Brain microvascular endothelial cell (primary cell): ENCODE data around the gene MYO16.
A peak's percentile ranks its signal among the peaks of the same experiment; 100 is the strongest.

Experiments
- DNase-seq: peaks from one replicate; pipeline ENCODE4 v3.0.0-alpha.2; 2020
- H3K27ac ChIP-seq: fragments of 250-450 bp; sonication (Bioruptor Pico); 2 replicates; pipeline ENCODE4 v1.5.1; 2020; ENCODE audit warnings: mild to moderate bottlenecking, moderate library complexity
- H3K27me3 ChIP-seq: fragments of 250-450 bp; sonication (Bioruptor Pico); replicated peaks from 2 replicates; pipeline ENCODE4 v1.5.1; 2020; ENCODE audit warnings: mild to moderate bottlenecking
- H3K36me3 ChIP-seq: fragments of 250-450 bp; sonication (Bioruptor Pico); replicated peaks from 2 replicates; pipeline ENCODE4 v1.5.1; 2020; ENCODE audit warnings: mild to moderate bottlenecking
- H3K4me3 ChIP-seq: 2 replicates; pipeline ENCODE4 v1.5.1; 2011; ENCODE audit warnings: low read depth, mild to moderate bottlenecking, control low read depth, low read length, moderate library complexity
- in situ Hi-C: cut with HindIII; loops from 2 replicates; pipeline ENCODE4 v1.10.0; 2017; ENCODE audit warnings: low sequenced_read_pairs, low pct_ligation_motif_present
- TF ChIP-seq, protein P1 (sequence below): IDR thresholded peaks from 2 replicates; pipeline ENCODE4 v1.5.1; 2011; ENCODE audit warnings: low read depth, mild to moderate bottlenecking, moderate library complexity, low read length, control low read depth, inconsistent platforms; ENCODE audit errors: missing control alignments

The MYO16 gene

GRCh38 chr13:109244566-109244965 is 615.2 kb downstream of the MYO16 start:
- TF ChIP-seq, protein P1, sequence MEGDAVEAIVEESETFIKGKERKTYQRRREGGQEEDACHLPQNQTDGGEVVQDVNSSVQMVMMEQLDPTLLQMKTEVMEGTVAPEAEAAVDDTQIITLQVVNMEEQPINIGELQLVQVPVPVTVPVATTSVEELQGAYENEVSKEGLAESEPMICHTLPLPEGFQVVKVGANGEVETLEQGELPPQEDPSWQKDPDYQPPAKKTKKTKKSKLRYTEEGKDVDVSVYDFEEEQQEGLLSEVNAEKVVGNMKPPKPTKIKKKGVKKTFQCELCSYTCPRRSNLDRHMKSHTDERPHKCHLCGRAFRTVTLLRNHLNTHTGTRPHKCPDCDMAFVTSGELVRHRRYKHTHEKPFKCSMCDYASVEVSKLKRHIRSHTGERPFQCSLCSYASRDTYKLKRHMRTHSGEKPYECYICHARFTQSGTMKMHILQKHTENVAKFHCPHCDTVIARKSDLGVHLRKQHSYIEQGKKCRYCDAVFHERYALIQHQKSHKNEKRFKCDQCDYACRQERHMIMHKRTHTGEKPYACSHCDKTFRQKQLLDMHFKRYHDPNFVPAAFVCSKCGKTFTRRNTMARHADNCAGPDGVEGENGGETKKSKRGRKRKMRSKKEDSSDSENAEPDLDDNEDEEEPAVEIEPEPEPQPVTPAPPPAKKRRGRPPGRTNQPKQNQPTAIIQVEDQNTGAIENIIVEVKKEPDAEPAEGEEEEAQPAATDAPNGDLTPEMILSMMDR: no peak
- H3K27ac ChIP-seq: peak overlapping the region; percentile 87
- no peak overlapping the region for H3K4me3 ChIP-seq
- H3K36me3 ChIP-seq: no peaks in the 10 kb centered on the region
- in situ Hi-C loops: no loop called here
- DNase-seq: no peak
- H3K27me3 ChIP-seq: no peaks in the 10 kb centered on the region

GRCh38 chr13:109246001-109246400 is 616.6 kb downstream of the MYO16 start:
- Histone ChIP-seq H3K4me3 (no peak overlapping the region), H3K27ac (no peak overlapping the region), H3K36me3 (no peaks in the 10 kb centered on the region), H3K27me3 (no peaks in the 10 kb centered on the region)
- TF ChIP-seq, protein P1: no peak
- in situ Hi-C loops: no loop called here
- DNase-seq: no peak

DNA sequence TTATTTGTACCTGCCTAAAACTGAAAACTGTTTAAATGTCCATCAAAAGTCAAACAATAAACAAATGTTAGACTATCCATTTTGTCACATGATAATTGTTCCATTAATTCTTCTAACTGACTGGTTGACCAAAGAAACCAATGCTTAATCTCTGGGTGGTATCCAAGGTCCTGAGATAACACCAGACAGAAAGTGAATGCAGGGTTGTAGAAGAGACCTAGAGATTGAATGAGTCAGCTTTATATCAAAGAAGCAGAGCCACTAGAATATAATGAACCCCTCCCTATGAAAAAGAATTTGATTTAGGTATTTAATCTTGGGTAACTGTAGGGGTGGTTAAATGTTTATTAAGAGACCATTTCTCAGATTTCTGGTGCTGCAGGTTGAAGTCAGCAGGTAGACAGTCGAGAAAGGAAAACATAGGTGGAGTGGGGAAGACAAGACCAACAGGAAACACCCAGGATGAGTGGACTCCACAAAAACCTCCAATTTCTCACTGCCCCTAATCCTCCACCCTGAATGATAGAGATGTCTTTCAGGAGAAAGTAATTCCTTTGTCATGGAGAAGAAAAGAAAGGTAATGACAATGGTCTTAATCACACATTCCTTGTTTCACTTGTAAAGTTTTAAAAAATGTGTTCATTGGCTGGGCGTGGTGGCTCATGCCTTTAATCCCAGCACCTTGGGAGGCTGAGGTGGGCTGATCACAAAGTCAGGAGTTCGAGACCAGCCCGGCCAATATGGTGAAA is 620.5 kb downstream of the MYO16 start:
- TF ChIP-seq, protein P1: no peak
- no peak overlapping the region for H3K27ac ChIP-seq
- in situ Hi-C loops: no loop called here

GRCh38 chr13:109251956-109252355 is 622.5 kb downstream of the MYO16 start:
- no peak for DNase-seq
- H3K27me3 ChIP-seq: no peaks in the 10 kb centered on the region
- in situ Hi-C loops: no loop called here
- H3K27ac ChIP-seq: no peak overlapping the region
- H3K36me3 ChIP-seq: no peaks in the 10 kb centered on the region
- TF ChIP-seq, protein P1: no peak
- H3K4me3 ChIP-seq: no peak overlapping the region

More for the DNA sequence above, 620.5 kb downstream of the MYO16 start:
- Histone ChIP-seq H3K27me3 (no peaks in the 10 kb centered on the region), H3K4me3 (no peak overlapping the region), H3K36me3 (no peaks in the 10 kb centered on the region)
- no peak for DNase-seq

DNA sequence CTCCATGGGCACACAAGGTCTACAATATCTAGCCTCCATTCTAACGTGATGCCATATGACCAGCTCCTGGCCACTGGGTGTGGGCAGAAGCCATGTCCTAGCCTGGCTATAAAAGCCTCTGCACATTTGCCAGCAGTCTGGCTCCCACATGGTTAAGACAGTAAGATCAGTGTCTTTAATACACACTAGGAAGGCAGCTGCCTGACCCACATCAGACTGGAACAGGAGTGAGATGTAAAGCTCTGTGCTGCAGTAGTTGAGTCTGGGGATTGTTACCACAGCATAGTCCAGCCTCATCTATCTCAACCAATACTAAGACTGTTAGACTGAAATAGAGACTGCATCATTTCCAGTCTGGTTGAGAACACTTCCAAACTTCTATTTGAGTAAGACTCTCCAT is 623.9 kb downstream of the MYO16 start:
- Histone ChIP-seq H3K36me3 (no peaks in the 10 kb centered on the region), H3K27me3 (no peaks in the 10 kb centered on the region), H3K4me3 (no peak overlapping the region), H3K27ac (no peak overlapping the region)
- in situ Hi-C loops: no loop called here
- no peak for DNase-seq
- TF ChIP-seq, protein P1: no peak

- TF ChIP-seq, protein P1: no peak
- Histone ChIP-seq H3K27me3 (no peaks in the 10 kb centered on the region), H3K27ac (no peak overlapping the region), H3K4me3 (no peak overlapping the region), H3K36me3 (no peaks in the 10 kb centered on the region)
- no peak for DNase-seq
- in situ Hi-C loops: no loop called here
These were observed 624.9 kb downstream of the MYO16 start for GRCh38 chr13:109254274-109254673.
